Muscle layer of colon (tissue), 2 donors: ENCODE measurements around the gene CD300A.

Source experiments
- H3K27ac ChIP-seq: one replicate; pipeline ENCODE4 v1.7.0; 2013; ENCODE audit warnings: low read depth, mild to moderate bottlenecking, low read length, moderate library complexity
- H3K27me3 ChIP-seq, 2 donors: one replicate each; pipeline ENCODE4 v1.7.0; 2013; ENCODE audit warnings: low read length in 2 of 2, mild to moderate bottlenecking in 2 of 2; ENCODE audit not compliant: insufficient read depth in 2 of 2, control insufficient read depth in 1 of 2
- H3K36me3 ChIP-seq: one replicate; pipeline ENCODE4 v1.7.0; 2013; ENCODE audit warnings: mild to moderate bottlenecking, low read length; ENCODE audit not compliant: insufficient read depth
- H3K4me1 ChIP-seq: one replicate; pipeline ENCODE4 v1.7.0; 2013; ENCODE audit warnings: mild to moderate bottlenecking, low read length; ENCODE audit not compliant: insufficient read depth
- H3K4me3 ChIP-seq, 2 donors: one replicate each; pipeline ENCODE4 v1.7.0; 2013; ENCODE audit warnings: low read length in 2 of 2, low read depth in 1 of 2, mild to moderate bottlenecking in 1 of 2, moderate library complexity in 1 of 2
- H3K9ac ChIP-seq: one replicate; pipeline ENCODE4 v1.7.0; 2013; ENCODE audit warnings: low read length
- H3K9me3 ChIP-seq: one replicate; pipeline ENCODE4 v1.7.0; 2013; ENCODE audit warnings: mild to moderate bottlenecking, low read length
- donor health status: abdominal sarcoma.
- donor health status: Adenocarcinoma of cecum.

CD300A gene

GRCh38 chr17:74458835-74459234 lies 7.6 kb upstream of the CD300A start:
- H3K9me3 ChIP-seq: no peaks in the 10 kb centered on the region
- H3K4me1 ChIP-seq: peaks cover 20% of the 10 kb centered on the region
- H3K9ac ChIP-seq: no peak overlapping the region
- H3K27ac ChIP-seq: no peak overlapping the region
- no peaks in the 10 kb centered on the region for H3K36me3 ChIP-seq
- no peak overlapping the region for H3K4me3 ChIP-seq
- peaks cover 0 to 4% of the 10 kb centered on the region in 2 donors for H3K27me3 ChIP-seq

GRCh38 chr17:74459622-74460021 lies 6.8 kb upstream of the CD300A start:
- no peaks in the 10 kb centered on the region for H3K36me3 ChIP-seq
- no peak overlapping the region for H3K4me3 ChIP-seq
- H3K9me3 ChIP-seq: no peaks in the 10 kb centered on the region
- no peak overlapping the region for H3K9ac ChIP-seq
- peaks cover 0 to 4% of the 10 kb centered on the region in 2 donors for H3K27me3 ChIP-seq
- H3K27ac ChIP-seq: no peak overlapping the region
- peaks cover 16% of the 10 kb centered on the region for H3K4me1 ChIP-seq

- Histone ChIP-seq H3K27me3 (peaks cover 0 to 4% of the 10 kb centered on the region in 2 donors), H3K4me3 (no peak overlapping the region), H3K9ac (no peak overlapping the region), H3K9me3 (no peaks in the 10 kb centered on the region), H3K4me1 (peaks cover 11% of the 10 kb centered on the region), H3K27ac (no peak overlapping the region), H3K36me3 (no peaks in the 10 kb centered on the region)
Measured at GRCh38 chr17:74460241-74460640, 6.2 kb upstream of the CD300A start.

GRCh38 chr17:74460996-74461395 lies 5.4 kb upstream of the CD300A start:
- H3K9me3 ChIP-seq: no peaks in the 10 kb centered on the region
- H3K4me3 ChIP-seq: no peak overlapping the region
- H3K4me1 ChIP-seq: peaks cover 11% of the 10 kb centered on the region
- no peak overlapping the region for H3K27ac ChIP-seq
- no peaks in the 10 kb centered on the region for H3K36me3 ChIP-seq
- peaks cover 0 to 6% of the 10 kb centered on the region in 2 donors for H3K27me3 ChIP-seq
- H3K9ac ChIP-seq: no peak overlapping the region

GRCh38 chr17:74461611-74462010 lies 4.8 kb upstream of the CD300A start:
- peaks cover 0 to 12% of the 10 kb centered on the region in 2 donors for H3K27me3 ChIP-seq
- H3K36me3 ChIP-seq: no peaks in the 10 kb centered on the region
- no peak overlapping the region for H3K27ac ChIP-seq
- H3K9ac ChIP-seq: no peak overlapping the region
- H3K4me3 ChIP-seq: no peak overlapping the region
- peaks cover 11% of the 10 kb centered on the region for H3K4me1 ChIP-seq
- no peaks in the 10 kb centered on the region for H3K9me3 ChIP-seq

GRCh38 chr17:74464730-74465377 lies 1.6 kb upstream of the CD300A start:
- Histone ChIP-seq H3K27ac (no peak overlapping the region), H3K9me3 (no peaks in the 10 kb centered on the region), H3K9ac (no peak overlapping the region), H3K4me3 (no peak overlapping the region), H3K4me1 (no peaks in the 10 kb centered on the region), H3K36me3 (no peaks in the 10 kb centered on the region), H3K27me3 (peaks cover 0 to 14% of the 10 kb centered on the region in 2 donors)

- Histone ChIP-seq H3K9me3 (no peaks in the 10 kb centered on the region), H3K27me3 (peaks cover 0 to 14% of the 10 kb centered on the region in 2 donors), H3K36me3 (no peaks in the 10 kb centered on the region), H3K4me3 (no peak overlapping the region), H3K4me1 (no peaks in the 10 kb centered on the region), H3K27ac (no peak overlapping the region), H3K9ac (no peak overlapping the region)
Measured at GRCh38 chr17:74465378-74466110, 890 bp upstream of the CD300A start.

GRCh38 chr17:74466828-74467184 lies 372 bp downstream of the CD300A start:
- no peak overlapping the region for H3K4me3 ChIP-seq
- H3K27me3 ChIP-seq: peaks cover 0 to 14% of the 10 kb centered on the region in 2 donors
- no peaks in the 10 kb centered on the region for H3K4me1 ChIP-seq
- H3K9ac ChIP-seq: no peak overlapping the region
- H3K36me3 ChIP-seq: no peaks in the 10 kb centered on the region
- no peaks in the 10 kb centered on the region for H3K9me3 ChIP-seq
- H3K27ac ChIP-seq: no peak overlapping the region

- Histone ChIP-seq H3K4me3 (no peak overlapping the region), H3K27ac (no peak overlapping the region), H3K4me1 (no peaks in the 10 kb centered on the region), H3K9ac (no peak overlapping the region), H3K9me3 (no peaks in the 10 kb centered on the region), H3K36me3 (no peaks in the 10 kb centered on the region), H3K27me3 (peaks cover 0 to 14% of the 10 kb centered on the region in 2 donors)
Measured at GRCh38 chr17:74467221-74467951, 952 bp downstream of the CD300A start.

GRCh38 chr17:74471341-74471740 lies 4.9 kb downstream of the CD300A start:
- Histone ChIP-seq H3K4me1 (no peaks in the 10 kb centered on the region), H3K9me3 (peaks cover 5% of the 10 kb centered on the region), H3K27me3 (peaks cover 0 to 9% of the 10 kb centered on the region in 2 donors), H3K4me3 (no peak overlapping the region), H3K9ac (no peak overlapping the region), H3K27ac (no peak overlapping the region), H3K36me3 (no peaks in the 10 kb centered on the region)

GRCh38 chr17:74472890-74473289 lies 6.5 kb downstream of the CD300A start:
- no peak overlapping the region for H3K9ac ChIP-seq

More at GRCh38 chr17:74472890-74473289, 6.5 kb downstream of the CD300A start:
- Histone ChIP-seq H3K4me1 (no peaks in the 10 kb centered on the region), H3K36me3 (no peaks in the 10 kb centered on the region), H3K27me3 (peaks cover 0 to 5% of the 10 kb centered on the region in 2 donors), H3K27ac (no peak overlapping the region), H3K4me3 (no peak overlapping the region), H3K9me3 (peaks cover 5% of the 10 kb centered on the region)
